Endothelial cell of umbilical vein (primary cell): ENCODE results near the gene ETNK1.

Experiments used
- CTCF ChIP-seq, 2 donors: IDR thresholded peaks; 1 replicate in 1 of 2; 2 replicates in 1 of 2; pipeline ENCODE4 v1.5.1; 2011; ENCODE audit warnings: low read length in 2 of 2, mild to moderate bottlenecking in 2 of 2, moderate library complexity in 2 of 2, control low read depth in 1 of 2, inconsistent platforms in 1 of 2, low read depth in 1 of 2; ENCODE audit not compliant: insufficient read depth in 1 of 2; ENCODE audit errors: extremely low read depth in 1 of 2
- EZH2 ChIP-seq: IDR thresholded peaks from 2 replicates; pipeline ENCODE4 v1.6.1; 2012; ENCODE audit warnings: borderline replicate concordance, low read depth, mild to moderate bottlenecking, moderate library complexity, low read length, inconsistent platforms; ENCODE audit not compliant: severe bottlenecking
- MAX ChIP-seq: IDR thresholded peaks from 2 replicates; pipeline ENCODE4 v1.6.1; 2011; ENCODE audit not compliant: insufficient read depth, insufficient read length
- MYC ChIP-seq: IDR thresholded peaks from one replicate; pipeline ENCODE4 v1.6.1; 2011; ENCODE audit warnings: mild to moderate bottlenecking, low read depth, low read length
- POLR2A ChIP-seq: IDR thresholded peaks from 2 replicates; pipeline ENCODE4 v1.6.1; 2012; ENCODE audit warnings: low read depth, mild to moderate bottlenecking, control low read depth, low read length
- POLR2AphosphoS5 ChIP-seq: IDR thresholded peaks from 2 replicates; pipeline ENCODE4 v1.6.1; 2012; ENCODE audit warnings: low read depth, mild to moderate bottlenecking, control low read depth, low read length, moderate library complexity; ENCODE audit not compliant: insufficient read depth

DNA sequence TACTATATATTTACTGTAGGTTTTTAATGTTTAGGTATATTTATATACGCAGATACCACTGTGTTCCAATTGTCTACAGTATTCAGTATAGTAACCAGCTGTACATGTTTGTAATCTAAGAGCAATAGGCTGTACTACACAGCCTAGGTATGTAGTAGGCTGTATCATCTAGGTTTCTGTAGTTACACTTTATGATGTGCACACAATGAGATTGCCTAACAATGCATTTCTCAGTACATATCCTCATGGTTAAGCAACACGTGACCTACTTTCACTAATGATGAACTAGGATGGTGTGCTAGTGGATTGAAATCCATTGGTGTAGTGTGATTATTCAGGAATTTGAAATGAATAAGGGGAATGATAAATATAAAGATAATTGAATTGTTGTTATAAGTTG, 77.7 kb downstream of the ETNK1 start:
- no peak for TF ChIP-seq EZH2
- TF ChIP-seq CTCF (IDR thresholded peaks at IDR 0.05; ENCODE audit: extremely low read depth in 1 of 2, insufficient read depth in 1 of 2, low read depth in 1 of 2, low read length in 2 of 2) = no peak
- no peak for TF ChIP-seq POLR2A
- TF ChIP-seq POLR2AphosphoS5 = no peak
- no peak for TF ChIP-seq MYC
- TF ChIP-seq MAX = no peak
